Liver (tissue), 9 donors: ENCODE data around the gene ARNT2. TPM values are rescaled to one million over a fixed set of nuclear protein-coding genes. Genes with fewer than 3 reads are reported as not detected.
"Not testable (repeated sequence)": the region's sequence is repeated elsewhere in the genome, so short reads cannot be mapped to it uniquely, and the experiment has no call there.

Experiments
- DNase-seq: peaks from one replicate; pipeline ENCODE4 v3.0.0-alpha.2; 2017; ENCODE audit warnings: low spot score
- H3K27ac ChIP-seq, 2 donors: one replicate each; pipeline ENCODE4 v1.7.0; 2013; ENCODE audit warnings: inconsistent platforms in 2 of 2, low read length in 2 of 2, control low read depth in 1 of 2, low read depth in 1 of 2, mild to moderate bottlenecking in 1 of 2
- H3K27me3 ChIP-seq, 4 donors: one replicate each; pipeline versions ENCODE4 v1.6.1 to v1.7.0; 2013; ENCODE audit warnings: low read length in 3 of 4, inconsistent platforms in 1 of 4, mild to moderate bottlenecking in 1 of 4, moderate library complexity in 1 of 4; ENCODE audit not compliant: control insufficient read depth in 4 of 4, insufficient read depth in 4 of 4
- H3K36me3 ChIP-seq, 4 donors: one replicate each; pipeline versions ENCODE4 v1.6.1 to v1.7.0; 2013; ENCODE audit warnings: low read length in 3 of 4, mild to moderate bottlenecking in 3 of 4, low read depth in 1 of 4, moderate library complexity in 1 of 4; ENCODE audit not compliant: control insufficient read depth in 4 of 4, insufficient read depth in 3 of 4
- H3K4me1 ChIP-seq, 4 donors: one replicate each; pipeline versions ENCODE4 v1.6.1 to v1.7.0; 2013; ENCODE audit warnings: low read length in 3 of 4, mild to moderate bottlenecking in 3 of 4, moderate library complexity in 1 of 4; ENCODE audit not compliant: control insufficient read depth in 4 of 4, insufficient read depth in 4 of 4
- H3K4me3 ChIP-seq, 3 donors: one replicate each; pipeline versions ENCODE4 v1.6.1 to v1.7.0; 2013; ENCODE audit warnings: low read length in 3 of 3, control low read depth in 1 of 3, low read depth in 1 of 3, mild to moderate bottlenecking in 1 of 3
- H3K9ac ChIP-seq, 2 donors: one replicate each; pipeline ENCODE4 v1.7.0; 2013; ENCODE audit warnings: low read length in 2 of 2, mild to moderate bottlenecking in 2 of 2, moderate library complexity in 2 of 2, control low read depth in 1 of 2, low read depth in 1 of 2
- H3K9me3 ChIP-seq, 4 donors: one replicate each; pipeline versions ENCODE4 v1.6.1 to v1.7.0; 2013; ENCODE audit warnings: low read length in 3 of 4; ENCODE audit not compliant: control insufficient read depth in 4 of 4
- CTCF ChIP-seq: fragments of 150-350 bp; IDR thresholded peaks from 2 replicates; pipeline ENCODE4 v1.5.1; 2017; ENCODE audit warnings: improper control_type of control experiment, low read depth, low read length; ENCODE audit not compliant: missing input control
- RXRA ChIP-seq, 2 donors: IDR thresholded peaks; 2 replicates each; pipeline ENCODE4 v1.6.1; 2017 to 2018; ENCODE audit warnings: antibody characterized with exemption in 2 of 2, mild to moderate bottlenecking in 1 of 2
- YY1 ChIP-seq: IDR thresholded peaks from 2 replicates; pipeline ENCODE4 v1.6.1; 2016; ENCODE audit warnings: antibody characterized with exemption, mild to moderate bottlenecking
- WGBS: extraction: QIAGEN DNeasy Blood & Tissue Kit; methylation state at CpG from one replicate; pipeline ENCODE4 v1.1.7; 2013; 5-methylcytosine and 5-hydroxymethylcytosine counted together
- polyA plus RNA-seq, 2 donors: library from polyadenylated mRNA; stranded (reverse) in 1 of 2; unstranded in 1 of 2; fragments of 200-250 nt in 1 of 2; fragments of >200 nt in 1 of 2; fragmentation: Nextera tagmentation in 1 of 2; extraction: Ambion mirVana in 1 of 2; gene quantifications; one replicate each; pipeline versions ENCODE4 v1.2.1 to v1.2.3, GENCODE V29; 2013 to 2015
- total RNA-seq, 2 donors: library from RNA; depleted of rRNA; stranded (reverse); fragments of >200 nt; gene quantifications; one replicate each; pipeline ENCODE4 v1.2.3, GENCODE V29; 2014
- donor health status: healthy.
- donor health status: healthy.
- donor health status: healthy.
- donor health status: healthy.
- donor health status: healthy.

The ARNT2 gene
- total and polyA plus RNA-seq, 4 donors = 0.17 to 0.92 (median 0.54) TPM

GRCh38 chr15:80645494-80646065 lies 241.4 kb downstream of the ARNT2 start:
- Histone ChIP-seq H3K36me3 (no peaks in the 10 kb centered on the region), H3K4me3 (no peak overlapping the region), H3K9ac (no peak overlapping the region), H3K27me3 (no peaks in the 10 kb centered on the region), H3K27ac (no peak overlapping the region), H3K4me1 (no peaks in the 10 kb centered on the region), H3K9me3 (peaks cover 0 to under 1% (median 0%) of the 10 kb centered on the region in 4 donors)
- TF ChIP-seq YY1 (no peak), RXRA (IDR thresholded peaks at IDR 0.05) (no peak), CTCF (no peak)
- WGBS = 66% methylated on average over 4 of the region's 4 CpGs
- DNase-seq = no peak

- DNase-seq = not testable (repeated sequence)
Observed at GRCh38 chr15:80647424-80647823, 243.2 kb downstream of the ARNT2 start.

More at GRCh38 chr15:80647424-80647823, 243.2 kb downstream of the ARNT2 start:
- H3K9me3 ChIP-seq = peaks cover 0 to 11% (median under 1%) of the 10 kb centered on the region in 4 donors
- 96% methylated on average over 30 of the region's 30 CpGs for WGBS
- not testable (repeated sequence) for H3K4me1 ChIP-seq, H3K4me3 ChIP-seq, H3K27ac ChIP-seq, H3K36me3 ChIP-seq, H3K9ac ChIP-seq, H3K27me3 ChIP-seq

Other genes starting within 250 kb of the ARNT2 start
- 1 to 10 TPM; 3.1 to 4.1 TPM for gene CTXND1, start 152.2 kb upstream of the ARNT2 start, total RNA-seq
- 1 to 10 TPM; 2.9 to 3.1 TPM for gene CTXND1, start 152.2 kb upstream of the ARNT2 start, polyA plus RNA-seq